ENCODE results near the gene GBP3. TPM values are rescaled to one million over a fixed set of nuclear protein-coding genes. Genes with fewer than 3 reads are reported as not detected.
"Not testable (repeated sequence)": the region's sequence is repeated elsewhere in the genome, so short reads cannot be mapped to it uniquely, and the experiment has no call there.

The GBP3 gene
- total RNA-seq, 1 donor from 2014 or later = 39.4 TPM

DNA sequence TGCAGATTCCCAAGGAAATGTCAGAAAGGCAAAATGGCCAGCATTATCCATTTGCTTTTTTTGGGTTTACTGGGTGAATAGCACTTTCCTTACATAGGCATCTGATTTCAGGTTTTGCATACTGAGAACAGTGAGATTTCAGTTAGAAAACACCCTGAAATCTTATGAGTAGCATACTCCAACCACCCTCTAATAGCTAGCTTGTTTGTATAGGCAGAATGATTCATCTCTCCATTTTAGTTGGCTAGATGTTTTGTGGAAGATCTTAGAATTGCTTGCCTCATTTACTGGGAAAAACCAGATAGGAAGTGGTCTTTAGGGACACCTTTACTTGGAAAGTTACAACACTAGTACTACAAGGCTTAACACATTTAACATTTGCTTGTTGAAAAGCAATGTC, 40.6 kb downstream of the GBP3 start:
- no peaks in the 10 kb centered on the region for H3K36me3 ChIP-seq (ENCODE audit: control insufficient read depth, insufficient read depth, low read length)
- H3K4me3 ChIP-seq (ENCODE audit: low read depth, low read length) = no peak overlapping the region
- TF ChIP-seq, protein P1, sequence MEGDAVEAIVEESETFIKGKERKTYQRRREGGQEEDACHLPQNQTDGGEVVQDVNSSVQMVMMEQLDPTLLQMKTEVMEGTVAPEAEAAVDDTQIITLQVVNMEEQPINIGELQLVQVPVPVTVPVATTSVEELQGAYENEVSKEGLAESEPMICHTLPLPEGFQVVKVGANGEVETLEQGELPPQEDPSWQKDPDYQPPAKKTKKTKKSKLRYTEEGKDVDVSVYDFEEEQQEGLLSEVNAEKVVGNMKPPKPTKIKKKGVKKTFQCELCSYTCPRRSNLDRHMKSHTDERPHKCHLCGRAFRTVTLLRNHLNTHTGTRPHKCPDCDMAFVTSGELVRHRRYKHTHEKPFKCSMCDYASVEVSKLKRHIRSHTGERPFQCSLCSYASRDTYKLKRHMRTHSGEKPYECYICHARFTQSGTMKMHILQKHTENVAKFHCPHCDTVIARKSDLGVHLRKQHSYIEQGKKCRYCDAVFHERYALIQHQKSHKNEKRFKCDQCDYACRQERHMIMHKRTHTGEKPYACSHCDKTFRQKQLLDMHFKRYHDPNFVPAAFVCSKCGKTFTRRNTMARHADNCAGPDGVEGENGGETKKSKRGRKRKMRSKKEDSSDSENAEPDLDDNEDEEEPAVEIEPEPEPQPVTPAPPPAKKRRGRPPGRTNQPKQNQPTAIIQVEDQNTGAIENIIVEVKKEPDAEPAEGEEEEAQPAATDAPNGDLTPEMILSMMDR (IDR thresholded peaks at IDR 0.05; ENCODE audit: insufficient read depth, low read length, poor library complexity, severe bottlenecking) = no peak
- DNase-seq (ENCODE audit: low read depth) = no peak
- H3K27me3 ChIP-seq (ENCODE audit: control insufficient read depth, insufficient read depth, low read length) = no peaks in the 10 kb centered on the region

- not testable (repeated sequence) for H3K27me3 ChIP-seq (ENCODE audit: control insufficient read depth, insufficient read depth, low read length); H3K36me3 ChIP-seq (ENCODE audit: control insufficient read depth, insufficient read depth, low read length); DNase-seq (ENCODE audit: low read depth); H3K4me3 ChIP-seq (ENCODE audit: low read depth, low read length)
These were observed 41.2 kb downstream of the GBP3 start for GRCh38 chr1:88981506-88981905.

DNA sequence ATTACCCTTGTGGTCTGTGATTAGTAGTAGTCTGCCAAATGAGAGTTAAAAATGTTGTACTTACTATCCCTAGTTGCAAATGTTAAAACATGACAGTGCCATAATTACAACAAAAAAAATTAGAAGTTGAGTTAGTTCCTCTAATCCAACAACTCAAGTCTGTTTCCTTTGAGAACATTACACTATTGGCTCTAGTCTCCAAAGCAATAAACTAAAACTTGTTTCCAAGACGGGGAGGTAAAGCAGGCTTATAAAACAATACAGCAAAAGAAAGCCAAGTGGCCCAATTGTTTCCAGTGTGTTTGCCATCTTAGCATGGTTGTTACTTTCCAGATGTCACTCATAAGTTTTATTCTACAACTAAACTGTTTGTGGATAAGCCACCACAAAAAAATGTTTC, 41.8 kb downstream of the GBP3 start:
- Histone ChIP-seq H3K4me3 (ENCODE audit: low read depth, low read length) (no peak overlapping the region), H3K36me3 (ENCODE audit: control insufficient read depth, insufficient read depth, low read length) (no peaks in the 10 kb centered on the region)

DNA sequence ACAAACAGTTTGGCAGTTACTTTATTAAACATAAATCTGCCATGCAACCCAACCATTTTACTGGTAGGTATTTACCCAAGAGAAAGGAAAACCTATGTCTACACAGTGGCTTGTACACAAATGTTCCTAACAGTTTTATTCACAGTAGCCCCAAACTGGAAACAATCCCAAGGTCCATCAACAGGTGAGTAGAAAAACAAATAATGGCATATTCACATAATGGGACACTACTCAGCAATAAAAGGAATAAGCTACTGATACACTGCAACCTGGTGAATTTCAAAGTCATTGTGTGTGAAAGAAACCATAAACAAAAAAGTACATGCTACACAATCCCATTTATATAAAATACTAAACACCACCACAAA, 42.9 kb downstream of the GBP3 start:
- Histone ChIP-seq H3K27me3 (ENCODE audit: control insufficient read depth, insufficient read depth, low read length) (no peaks in the 10 kb centered on the region), H3K36me3 (ENCODE audit: control insufficient read depth, insufficient read depth, low read length) (no peaks in the 10 kb centered on the region), H3K4me3 (ENCODE audit: low read depth, low read length) (no peak overlapping the region)
- TF ChIP-seq, protein P1 (IDR thresholded peaks at IDR 0.05; ENCODE audit: insufficient read depth, low read length, poor library complexity, severe bottlenecking) = no peak
- no peak for DNase-seq (ENCODE audit: low read depth)

More for the DNA sequence above, 41.8 kb downstream of the GBP3 start:
- H3K27me3 ChIP-seq (ENCODE audit: control insufficient read depth, insufficient read depth, low read length) = no peaks in the 10 kb centered on the region
- no peak for DNase-seq (ENCODE audit: low read depth)
- TF ChIP-seq, protein P1 (IDR thresholded peaks at IDR 0.05; ENCODE audit: insufficient read depth, low read length, poor library complexity, severe bottlenecking) = no peak

DNA sequence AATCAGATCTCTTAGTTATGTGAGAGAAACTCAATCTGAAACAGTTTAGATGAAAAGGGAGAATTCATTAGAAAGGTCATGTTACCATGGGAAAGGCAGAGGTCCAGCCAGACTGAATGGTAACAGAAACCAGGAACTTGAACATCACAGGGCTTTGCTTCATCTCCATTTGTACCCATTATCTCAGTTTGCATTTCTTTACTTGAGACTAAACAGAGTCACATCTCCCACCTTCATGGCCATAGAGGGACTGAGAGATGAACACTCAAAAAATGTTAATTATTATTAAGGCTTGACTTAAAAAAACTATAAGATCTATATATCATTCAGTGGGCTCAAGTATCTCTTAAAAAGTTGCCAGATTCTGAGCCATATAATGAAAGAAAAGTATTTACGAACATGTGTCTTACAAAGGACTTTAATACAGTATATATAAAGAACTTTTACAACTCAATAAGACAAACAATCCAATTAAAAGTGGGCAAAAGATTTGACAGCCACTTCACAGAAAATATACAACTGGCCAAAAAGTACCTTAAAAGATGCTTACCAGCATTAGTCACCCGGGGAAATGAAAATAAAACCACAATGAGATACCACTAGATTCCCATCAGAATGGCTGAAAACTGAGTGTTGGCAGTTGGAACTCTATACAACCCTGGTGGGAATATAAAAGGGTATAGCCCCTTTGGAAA, 43.5 kb downstream of the GBP3 start:
- no peaks in the 10 kb centered on the region for H3K36me3 ChIP-seq (ENCODE audit: control insufficient read depth, insufficient read depth, low read length)
- TF ChIP-seq, protein P1 (IDR thresholded peaks at IDR 0.05; ENCODE audit: insufficient read depth, low read length, poor library complexity, severe bottlenecking) = no peak
- no peak overlapping the region for H3K4me3 ChIP-seq (ENCODE audit: low read depth, low read length)
- no peak for DNase-seq (ENCODE audit: low read depth)
- no peaks in the 10 kb centered on the region for H3K27me3 ChIP-seq (ENCODE audit: control insufficient read depth, insufficient read depth, low read length)

DNA sequence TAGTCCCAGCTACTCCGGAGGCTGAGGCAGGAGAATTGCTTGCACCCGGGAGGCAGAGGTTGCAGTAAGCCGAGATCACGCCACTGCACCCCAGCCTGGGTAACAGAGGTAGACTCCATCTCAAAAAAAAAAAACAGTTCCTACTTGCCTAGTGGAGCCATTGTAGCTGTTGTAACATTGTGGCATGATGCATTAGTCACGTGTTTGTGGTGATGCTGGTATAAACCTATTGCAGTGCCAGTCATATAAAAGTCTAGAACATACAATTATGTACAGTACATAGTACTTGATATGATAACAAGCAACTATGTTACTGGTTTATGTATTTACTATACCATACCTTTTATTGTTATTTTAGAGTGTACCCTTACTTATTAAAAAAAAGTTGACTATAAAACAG, 46.4 kb downstream of the GBP3 start:
- Histone ChIP-seq H3K27me3 (ENCODE audit: control insufficient read depth, insufficient read depth, low read length) (no peaks in the 10 kb centered on the region), H3K36me3 (ENCODE audit: control insufficient read depth, insufficient read depth, low read length) (no peaks in the 10 kb centered on the region), H3K4me3 (ENCODE audit: low read depth, low read length) (no peak overlapping the region)
- DNase-seq (ENCODE audit: low read depth) = no peak
- TF ChIP-seq, protein P1 (IDR thresholded peaks at IDR 0.05; ENCODE audit: insufficient read depth, low read length, poor library complexity, severe bottlenecking) = no peak

DNA sequence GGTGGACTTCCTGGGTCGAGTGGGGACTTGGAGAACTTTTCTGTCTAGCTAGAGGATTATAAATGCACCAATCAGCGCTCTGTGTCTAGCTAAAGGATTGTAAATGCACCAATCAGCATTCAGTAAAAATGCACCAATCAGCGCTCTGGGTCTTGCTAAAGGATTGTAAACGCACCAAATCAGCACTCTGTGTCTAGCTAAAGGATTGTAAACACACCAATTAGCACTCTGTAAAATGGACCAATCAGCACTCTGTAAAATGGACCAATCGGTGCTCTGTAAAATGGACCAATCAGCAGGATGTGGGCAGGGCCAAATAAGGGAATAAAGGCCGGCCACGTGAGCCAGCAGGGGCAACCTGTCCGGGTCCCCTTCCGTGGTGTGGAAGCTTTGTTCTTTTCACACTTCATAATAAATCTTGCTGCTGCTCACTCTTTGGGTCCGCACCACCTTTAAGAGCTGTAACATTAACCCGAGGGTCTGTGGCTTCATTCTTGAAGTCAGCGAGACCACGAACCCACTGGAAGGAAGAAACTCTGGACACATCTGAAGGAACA, 48.0 kb downstream of the GBP3 start:
- not testable (repeated sequence) for DNase-seq (ENCODE audit: low read depth)

More for the DNA sequence above, 48.0 kb downstream of the GBP3 start:
- not testable (repeated sequence) for H3K27me3 ChIP-seq (ENCODE audit: control insufficient read depth, insufficient read depth, low read length); H3K4me3 ChIP-seq (ENCODE audit: low read depth, low read length); H3K36me3 ChIP-seq (ENCODE audit: control insufficient read depth, insufficient read depth, low read length)
